Stimulated activated CD8-positive, alpha-beta memory T cell treated with anti-CD3 and anti-CD28 coated beads, Interleukin-15, amount 100 ng/mL, for 48 hours (primary cell): ENCODE data around the gene SYCP2.

ENCODE experiments used
- DNase-seq, 2 donors: peaks; one replicate each; pipeline ENCODE4 v3.0.0-alpha.2; 2020; ENCODE audit warnings: low read depth in 2 of 2

SYCP2 gene

GRCh38 chr20:59835448-59836395, 97.7 kb downstream of the SYCP2 start:
- no peak for DNase-seq

- no peak for DNase-seq
Observed at GRCh38 chr20:59835057-59835447, 98.4 kb downstream of the SYCP2 start.

GRCh38 chr20:59832406-59833363, 100.8 kb downstream of the SYCP2 start:
- DNase-seq: no peak

GRCh38 chr20:59831916-59832270, 101.5 kb downstream of the SYCP2 start:
- DNase-seq: no peak

GRCh38 chr20:59831024-59831915, 102.2 kb downstream of the SYCP2 start:
- DNase-seq: no peak

GRCh38 chr20:59830665-59831023, 102.8 kb downstream of the SYCP2 start:
- no peak for DNase-seq

- no peak for DNase-seq
Observed at GRCh38 chr20:59829786-59830664, 103.4 kb downstream of the SYCP2 start.

GRCh38 chr20:59829054-59829785, 104.2 kb downstream of the SYCP2 start:
- DNase-seq: no peak

GRCh38 chr20:59828125-59829053, 105.0 kb downstream of the SYCP2 start:
- no peak for DNase-seq

- no peak for DNase-seq
Observed at GRCh38 chr20:59827138-59828056, 106.0 kb downstream of the SYCP2 start.

- DNase-seq: no peak
Observed at GRCh38 chr20:59825944-59826759, 107.3 kb downstream of the SYCP2 start.

GRCh38 chr20:59825563-59825920, 107.9 kb downstream of the SYCP2 start:
- no peak for DNase-seq

GRCh38 chr20:59824711-59825562, 108.5 kb downstream of the SYCP2 start:
- no peak for DNase-seq

GRCh38 chr20:59823491-59824259, 109.8 kb downstream of the SYCP2 start:
- no peak for DNase-seq

GRCh38 chr20:59823030-59823423, 110.4 kb downstream of the SYCP2 start:
- DNase-seq: no peak
